IMR-90 (cell line): Measurements from ENCODE around the gene SLC30A2.

Experiments used
- BHLHE40 ChIP-seq: fragments of 150-350 bp; IDR thresholded peaks from 2 replicates; pipeline ENCODE4 v1.6.1; 2016; ENCODE audit warnings: mild to moderate bottlenecking, low read depth, low read length
- FOS ChIP-seq: fragments of 150-350 bp; IDR thresholded peaks from 2 replicates; pipeline ENCODE4 v1.6.1; 2016; ENCODE audit warnings: low read depth, low read length
- MAFK ChIP-seq: IDR thresholded peaks from 2 replicates; pipeline ENCODE4 v1.6.1; 2012; ENCODE audit warnings: low read depth, low read length, improper control_type of control experiment
- POLR2A ChIP-seq: IDR thresholded peaks from 2 replicates; pipeline ENCODE4 v1.6.1; 2012; ENCODE audit warnings: mild to moderate bottlenecking, low read depth, low read length
- RAD21 ChIP-seq: IDR thresholded peaks from 2 replicates; pipeline ENCODE4 v1.6.1; 2012; ENCODE audit warnings: low read length, improper control_type of control experiment
- RCOR1 ChIP-seq: IDR thresholded peaks from 2 replicates; pipeline ENCODE4 v1.6.1; 2012; ENCODE audit warnings: mild to moderate bottlenecking, low read length, improper control_type of control experiment; ENCODE audit not compliant: insufficient replicate concordance
- SMC3 ChIP-seq: fragments of 150-350 bp; IDR thresholded peaks from 2 replicates; pipeline ENCODE4 v1.6.1; 2016; ENCODE audit warnings: low read depth, mild to moderate bottlenecking, antibody characterized with exemption, low read length, moderate library complexity
- TF ChIP-seq, protein P1 (sequence below): conservative IDR thresholded peaks from 2 replicates; pipeline ENCODE4 v1.5.1; 2012; ENCODE audit warnings: mild to moderate bottlenecking, low read depth, low read length, improper control_type of control experiment

GRCh38 chr1:26067432-26067911, 21.6 kb upstream of the SLC30A2 start, which contains the start of gene TRIM63:
- TF ChIP-seq, protein P1, sequence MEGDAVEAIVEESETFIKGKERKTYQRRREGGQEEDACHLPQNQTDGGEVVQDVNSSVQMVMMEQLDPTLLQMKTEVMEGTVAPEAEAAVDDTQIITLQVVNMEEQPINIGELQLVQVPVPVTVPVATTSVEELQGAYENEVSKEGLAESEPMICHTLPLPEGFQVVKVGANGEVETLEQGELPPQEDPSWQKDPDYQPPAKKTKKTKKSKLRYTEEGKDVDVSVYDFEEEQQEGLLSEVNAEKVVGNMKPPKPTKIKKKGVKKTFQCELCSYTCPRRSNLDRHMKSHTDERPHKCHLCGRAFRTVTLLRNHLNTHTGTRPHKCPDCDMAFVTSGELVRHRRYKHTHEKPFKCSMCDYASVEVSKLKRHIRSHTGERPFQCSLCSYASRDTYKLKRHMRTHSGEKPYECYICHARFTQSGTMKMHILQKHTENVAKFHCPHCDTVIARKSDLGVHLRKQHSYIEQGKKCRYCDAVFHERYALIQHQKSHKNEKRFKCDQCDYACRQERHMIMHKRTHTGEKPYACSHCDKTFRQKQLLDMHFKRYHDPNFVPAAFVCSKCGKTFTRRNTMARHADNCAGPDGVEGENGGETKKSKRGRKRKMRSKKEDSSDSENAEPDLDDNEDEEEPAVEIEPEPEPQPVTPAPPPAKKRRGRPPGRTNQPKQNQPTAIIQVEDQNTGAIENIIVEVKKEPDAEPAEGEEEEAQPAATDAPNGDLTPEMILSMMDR: no peak
- TF ChIP-seq POLR2A (no peak), SMC3 (no peak), RCOR1 (no peak), RAD21 (no peak), FOS (no peak), BHLHE40 (no peak), MAFK (no peak)
